Stimulated activated CD4-positive, alpha-beta T cell treated with anti-CD3 and anti-CD28 coated beads, Interleukin-4, amount 100 ng/mL, for 4 hours (primary cell): Measurements from ENCODE around the gene GLTPD2.

Experiments
- DNase-seq, 2 experiments: peaks; one replicate each; pipeline ENCODE4 v3.0.0-alpha.2; 2020

GLTPD2 gene

GRCh38 chr17:4788807-4789700 lies at the start of gene GLTPD2:
TSS of gene GLTPD2 (plus strand) at chr17:4788964. CDS start at chr17:4789012, 48 bp downstream.
- no peak for DNase-seq

DNA sequence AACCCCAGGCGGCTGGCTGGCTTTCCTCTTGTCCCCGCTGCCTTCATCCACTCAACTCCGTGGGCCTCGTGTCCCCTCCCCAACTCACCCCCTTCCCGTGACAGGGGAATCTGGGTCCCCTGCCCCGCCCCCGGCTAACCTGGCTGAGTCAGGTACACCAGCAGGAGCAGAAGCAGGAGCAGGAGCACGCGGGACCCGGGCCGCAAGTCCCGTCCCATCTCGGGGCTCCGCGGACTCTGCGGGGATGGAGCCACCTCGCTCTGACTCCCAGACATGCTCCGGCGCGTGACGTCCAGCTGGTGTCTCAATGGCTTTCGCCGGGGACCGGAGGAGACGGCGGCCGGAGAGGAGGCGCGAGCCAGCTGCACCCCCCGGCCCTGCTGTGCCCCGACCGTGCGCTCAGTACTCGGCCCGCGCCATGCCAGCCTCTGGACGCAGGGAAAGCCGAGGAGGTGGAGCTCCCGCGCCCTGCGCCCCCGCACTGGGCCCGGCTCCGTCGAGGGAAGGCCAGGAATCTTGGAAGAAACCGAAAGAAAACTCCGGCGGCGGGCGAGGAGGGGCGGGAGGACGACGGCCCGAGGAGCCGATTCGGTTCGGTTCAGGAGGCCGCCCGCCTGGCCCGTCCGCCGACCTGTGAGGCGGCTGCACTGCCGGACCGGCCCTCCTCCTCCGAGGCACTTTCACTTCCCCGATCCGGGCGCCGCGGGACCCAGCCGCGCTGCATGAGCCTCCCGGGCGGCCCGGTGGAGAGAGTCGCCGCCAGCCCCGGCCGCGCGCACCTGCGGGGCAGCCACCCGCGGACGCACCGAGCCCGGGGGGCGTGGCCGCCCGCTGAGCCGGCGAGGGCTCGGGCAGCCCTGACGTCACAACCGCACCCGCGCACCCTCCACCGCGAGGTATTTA lies 49.4 kb upstream of the GLTPD2 start, which contains the start of the genes CXCL16 and ZMYND15:
Gene CXCL16, minus strand, starts transcription at position 807 of the 903 bp plus-strand sequence. Its CDS starts 589 bp downstream, at position 218.
Gene ZMYND15, plus strand, starts transcription at position 712 of the 903 bp plus-strand sequence. CDS start 716 bp downstream, outside the sequence.
- peak; percentile 45 to 63 for DNase-seq

DNA sequence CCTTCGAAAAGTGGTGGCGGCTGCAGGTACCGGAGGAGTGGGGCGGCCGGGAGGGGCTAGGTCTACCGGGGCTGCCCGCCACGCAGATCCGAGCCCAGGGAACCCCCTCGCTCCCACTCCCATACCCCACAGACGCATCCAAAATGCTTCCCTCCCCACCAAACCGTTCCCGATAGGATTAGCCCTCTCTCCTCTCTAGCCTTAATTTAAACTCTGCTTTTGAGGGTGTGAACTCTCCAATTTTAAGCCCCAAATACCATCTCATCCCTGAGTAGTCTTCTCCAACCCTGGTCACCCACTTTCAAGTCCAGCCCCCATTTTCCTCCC lies 48.8 kb upstream of the GLTPD2 start:
- DNase-seq: no peak

GRCh38 chr17:4740584-4740983 lies 48.2 kb upstream of the GLTPD2 start:
- no peak for DNase-seq

DNA sequence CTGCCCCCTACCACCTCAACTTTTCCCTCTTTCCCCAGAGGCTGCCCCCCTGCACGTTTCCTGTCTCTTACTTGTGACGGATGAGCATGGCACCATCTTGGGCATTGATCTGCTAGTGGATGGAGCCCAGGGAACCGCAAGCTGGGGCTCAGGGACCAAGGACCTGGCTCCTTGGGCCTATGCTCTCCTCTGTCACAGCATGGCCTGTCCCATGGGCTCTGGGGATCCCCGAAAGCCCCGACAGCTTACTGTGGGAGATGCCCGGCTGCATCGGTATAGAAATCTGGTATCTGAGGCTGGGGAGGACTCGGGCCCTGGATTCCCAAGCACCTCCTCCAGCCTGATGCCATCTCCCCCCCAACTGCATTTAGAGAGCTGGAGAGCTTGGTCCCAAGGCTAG lies 47.2 kb upstream of the GLTPD2 start:
- no peak for DNase-seq

DNA sequence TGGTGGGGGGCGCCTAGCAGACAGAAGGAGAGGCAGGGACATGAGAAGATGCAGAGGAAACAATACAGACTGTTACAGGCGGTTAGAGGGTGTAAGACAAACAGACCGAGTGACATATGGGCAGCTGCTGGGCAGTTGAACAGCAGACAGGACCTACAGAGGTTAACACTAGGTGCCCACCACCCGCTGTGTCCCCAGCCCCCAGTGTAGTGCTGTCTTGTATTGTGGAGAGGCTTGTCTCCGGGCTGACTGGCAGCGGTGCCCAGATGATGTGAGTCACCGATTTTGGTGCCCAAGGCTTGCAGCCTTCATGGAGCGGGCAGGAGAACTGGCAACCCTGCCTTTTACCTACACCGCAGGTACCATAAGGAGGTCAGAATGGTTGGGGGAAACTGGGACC lies 46.6 kb upstream of the GLTPD2 start:
- no peak for DNase-seq

DNA sequence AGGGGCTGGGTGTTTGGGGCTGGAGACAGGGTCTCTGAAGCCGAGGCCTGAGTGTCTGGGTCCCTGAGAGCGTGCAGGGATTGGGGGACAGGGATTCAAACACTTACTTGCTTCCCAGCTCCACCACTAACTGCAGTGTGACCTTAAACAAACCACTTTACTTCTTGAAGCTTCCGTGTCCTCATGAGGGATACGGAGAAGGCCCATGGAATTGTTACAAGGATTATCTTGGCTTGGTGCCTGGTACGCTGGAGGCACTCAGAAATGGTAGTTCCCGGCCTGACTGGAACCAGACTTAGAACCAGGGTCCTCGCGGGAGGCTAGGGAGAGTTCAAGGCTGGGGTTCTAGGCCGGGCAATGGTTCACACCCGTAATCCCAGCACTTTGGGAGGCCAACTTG lies 46.1 kb upstream of the GLTPD2 start:
- no peak for DNase-seq

DNA sequence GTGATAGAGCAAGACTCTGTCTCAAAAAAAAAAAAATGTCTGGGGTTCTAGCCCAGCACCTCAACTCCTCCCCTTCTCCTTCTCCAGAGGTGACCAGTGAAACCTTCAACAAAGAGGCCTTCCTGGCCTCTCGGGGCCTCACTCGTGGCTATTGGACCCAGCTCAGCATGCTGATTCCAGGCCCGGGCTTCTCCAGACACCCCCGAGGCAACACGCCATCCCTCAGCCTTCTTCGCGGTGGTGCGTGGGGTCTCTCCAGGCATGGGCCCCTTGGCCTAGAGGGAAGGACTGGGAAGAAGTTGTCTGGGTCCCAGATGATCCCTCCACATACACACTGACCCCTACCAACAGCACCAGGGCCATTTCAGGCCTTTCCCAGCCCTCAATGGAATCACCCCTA lies 45.5 kb upstream of the GLTPD2 start:
- no peak for DNase-seq

GRCh38 chr17:4743898-4744297 lies 44.9 kb upstream of the GLTPD2 start:
- no peak for DNase-seq

GRCh38 chr17:4744999-4745969 lies 43.5 kb upstream of the GLTPD2 start:
- DNase-seq: no peak

GRCh38 chr17:4747847-4748246 lies 40.9 kb upstream of the GLTPD2 start:
- DNase-seq: no peak

DNA sequence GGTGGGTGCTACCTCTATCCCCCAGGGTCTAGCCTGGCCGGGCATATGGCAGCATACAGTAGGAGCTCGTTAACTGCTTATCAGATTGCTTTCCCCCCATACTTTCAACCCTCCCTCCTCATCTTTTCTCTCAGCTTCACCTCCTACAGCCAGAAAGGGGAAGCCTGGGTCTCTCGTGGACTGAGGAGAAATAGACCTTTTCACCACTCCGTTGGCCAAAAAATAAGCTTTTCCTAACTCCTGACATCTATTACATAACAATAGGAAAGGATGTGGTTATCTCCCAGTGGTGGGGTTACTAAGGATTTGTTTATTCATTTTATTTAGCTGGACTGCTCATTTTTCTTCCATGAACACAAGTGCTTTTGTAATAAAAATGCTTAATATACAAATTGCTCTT lies 40.1 kb upstream of the GLTPD2 start:
- no peak for DNase-seq

DNA sequence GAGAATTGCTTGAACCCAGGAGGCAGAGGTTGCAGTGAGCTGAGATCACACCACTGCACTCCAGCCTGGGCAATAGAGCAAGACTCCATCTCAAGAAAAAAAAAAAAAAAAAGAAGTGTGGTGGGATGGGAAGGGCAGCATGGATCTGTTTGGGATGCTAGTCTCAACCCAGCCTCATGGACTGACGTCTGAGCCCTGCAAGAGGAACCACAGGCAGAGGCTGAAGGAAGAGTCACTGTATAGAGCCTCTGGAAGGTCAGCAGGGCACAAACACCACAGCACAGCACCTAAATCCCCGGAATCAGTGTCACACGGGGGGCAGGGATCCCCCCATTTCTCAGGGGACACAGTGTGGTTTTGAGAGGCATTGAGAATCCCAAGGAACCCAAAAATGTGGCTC lies 38.2 kb upstream of the GLTPD2 start:
- no peak for DNase-seq

DNA sequence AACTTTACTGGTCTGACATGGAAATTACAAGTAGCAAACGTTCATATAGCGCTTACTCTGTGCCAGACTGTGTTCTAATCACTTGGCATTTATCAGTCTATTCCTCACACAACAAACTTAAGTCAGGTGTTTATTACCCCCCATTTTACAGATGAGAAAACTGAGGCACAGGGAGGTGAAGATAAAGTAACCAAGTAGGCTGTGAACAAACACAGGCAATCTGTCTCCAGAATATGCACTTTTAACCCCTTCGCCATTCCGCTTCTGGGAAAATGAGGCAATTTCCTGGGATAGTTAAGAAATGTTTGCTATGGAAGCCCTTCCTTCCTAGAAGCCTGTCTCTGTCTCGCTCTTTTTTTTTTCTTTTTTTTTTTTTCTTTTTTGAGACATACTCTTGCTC lies 36.8 kb upstream of the GLTPD2 start:
- DNase-seq: no peak

DNA sequence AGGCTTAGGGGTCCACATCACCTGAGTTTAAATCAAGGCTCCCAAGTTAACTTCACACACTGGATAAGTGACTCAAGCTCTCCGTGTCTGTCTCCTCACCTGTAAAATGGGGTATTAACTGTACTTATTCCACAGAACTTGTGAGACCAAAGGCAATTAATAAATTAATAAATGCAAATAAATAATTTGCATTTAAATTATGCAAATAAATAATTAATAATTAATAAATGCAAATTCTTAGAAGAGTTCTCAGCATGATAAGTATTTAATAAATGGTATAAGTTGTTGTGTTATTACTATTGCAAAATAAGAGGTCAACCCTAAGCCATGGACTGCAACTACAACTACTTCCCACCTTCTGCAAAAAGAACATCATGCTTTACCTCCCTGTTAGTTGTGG lies 35.4 kb upstream of the GLTPD2 start:
- DNase-seq: no peak

- no peak for DNase-seq
Observed at GRCh38 chr17:4759776-4760236, 29.0 kb upstream of the GLTPD2 start.

DNA sequence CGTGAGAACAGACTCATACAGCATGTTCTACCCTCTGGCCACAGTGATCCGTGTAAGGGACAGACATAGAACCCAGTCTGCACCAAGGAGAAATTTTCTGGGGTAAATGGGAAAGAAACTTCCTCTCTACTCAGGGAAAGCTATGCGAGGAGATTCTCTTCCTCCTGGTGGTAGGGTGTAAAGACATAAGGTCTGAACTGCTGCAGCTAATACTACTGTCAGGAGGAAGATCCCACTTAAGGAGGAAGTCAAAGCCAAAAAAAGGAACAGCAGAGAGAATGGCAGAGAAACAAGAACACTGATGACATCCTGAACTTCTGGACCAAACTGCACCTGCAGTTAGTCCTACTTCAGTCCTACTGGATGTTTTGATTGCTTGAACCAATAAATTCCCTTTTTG lies 24.2 kb upstream of the GLTPD2 start:
- no peak for DNase-seq

GRCh38 chr17:4766201-4766600 lies 22.6 kb upstream of the GLTPD2 start:
- DNase-seq: no peak

DNA sequence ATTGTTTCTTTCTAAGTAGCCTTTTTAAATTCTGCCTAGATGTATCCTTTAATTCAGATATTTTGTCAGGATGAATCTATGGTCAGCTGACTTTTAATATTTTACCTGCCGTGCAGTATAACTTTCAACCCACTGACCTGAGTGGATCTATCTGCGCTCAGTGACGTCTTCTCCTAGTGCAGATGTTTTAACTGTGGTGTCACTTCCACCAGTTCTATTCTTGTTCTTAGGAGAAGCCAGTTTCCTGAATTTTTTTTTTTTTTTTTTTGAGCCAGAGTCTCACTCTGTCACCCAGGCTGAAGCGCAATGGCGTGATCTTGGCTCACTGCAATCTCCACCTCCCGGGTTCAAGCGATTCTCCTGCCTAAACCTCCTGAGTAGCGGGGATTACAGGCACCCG lies 22.0 kb upstream of the GLTPD2 start:
- DNase-seq: no peak

GRCh38 chr17:4768298-4768697 lies 20.5 kb upstream of the GLTPD2 start:
- no peak for DNase-seq

GRCh38 chr17:4769628-4770027 lies 19.1 kb upstream of the GLTPD2 start:
- no peak for DNase-seq

- no peak for DNase-seq
Observed at GRCh38 chr17:4771519-4772234, 17.1 kb upstream of the GLTPD2 start, which contains the start of gene TM4SF5. TSS of gene TM4SF5 (plus strand) at chr17:4771886. CDS start at chr17:4771923, 37 bp downstream.
